Measurements from ENCODE around the gene MCEMP1.

DNA sequence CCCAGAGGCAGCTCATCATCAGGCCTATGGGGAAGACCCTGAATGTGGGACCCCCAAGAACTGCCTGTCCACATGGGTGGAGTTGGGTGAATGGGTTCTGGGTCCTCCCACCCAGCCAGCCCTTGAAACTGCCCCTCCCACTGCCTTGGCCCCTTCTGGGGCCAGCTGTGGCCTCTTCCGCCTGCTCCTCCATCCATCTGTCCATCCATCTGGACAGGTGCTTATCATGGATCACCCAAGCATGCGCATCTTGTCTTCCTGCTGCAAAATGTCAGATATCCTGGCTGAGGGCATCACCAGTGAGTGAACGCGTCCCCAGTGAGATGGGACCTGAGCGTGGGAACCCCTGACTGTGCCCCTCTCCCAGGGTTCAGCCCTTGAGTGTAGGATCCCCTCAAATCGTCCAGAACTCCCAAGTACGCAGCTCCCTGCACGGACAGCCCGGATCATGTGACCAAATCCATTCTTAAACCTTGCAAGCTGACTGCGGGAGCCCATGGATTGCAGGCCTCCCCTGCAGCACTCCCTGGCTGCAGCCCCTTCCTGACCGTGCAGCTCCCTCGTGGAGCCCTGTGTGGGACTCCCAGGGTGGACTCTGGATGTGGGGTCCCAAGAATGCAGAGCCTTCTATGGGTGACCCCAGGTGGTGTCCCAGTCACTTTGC lies 38.0 kb upstream of the MCEMP1 start:
- TF ChIP-seq POLR2A (IDR thresholded peaks at IDR 0.05) (no peak), CTCF (IDR thresholded peaks at IDR 0.05) (no peak)
